ENCODE data around the gene NLRP5. TPM values are rescaled to one million over a fixed set of nuclear protein-coding genes. Genes with fewer than 3 reads are reported as not detected.
"Not testable (repeated sequence)": the region's sequence is repeated elsewhere in the genome, so short reads cannot be mapped to it uniquely, and the experiment has no call there.

NLRP5 gene
- polyA plus RNA-seq (2013, experiment 1 of 2; ENCODE audit: insufficient read length) = not detected
- polyA plus RNA-seq (2013, experiment 2 of 2; ENCODE audit: insufficient read length) = not detected

GRCh38 chr19:55986487-55986886 lies at the start of gene NLRP5:
Gene NLRP5, plus strand, starts transcription at chr19:55986775.
- no peak for DNase-seq

- DNase-seq = no peak
Measured at GRCh38 chr19:55939206-55939605, 47.4 kb upstream of the NLRP5 start.

GRCh38 chr19:55940306-55940705 lies 46.3 kb upstream of the NLRP5 start:
- DNase-seq = no peak

GRCh38 chr19:55947532-55947931 lies 39.0 kb upstream of the NLRP5 start, which contains the start of gene NLRP8:
Gene NLRP8, plus strand, starts transcription at chr19:55947832.
- no peak for DNase-seq

- DNase-seq = not testable (repeated sequence)
Measured at GRCh38 chr19:55950566-55950965, 36.0 kb upstream of the NLRP5 start.

- no peak for DNase-seq
Measured at GRCh38 chr19:55956431-55956830, 30.1 kb upstream of the NLRP5 start.

GRCh38 chr19:55958356-55958755 lies 28.2 kb upstream of the NLRP5 start:
- no peak for DNase-seq

GRCh38 chr19:55959996-55960675 lies 26.4 kb upstream of the NLRP5 start:
- no peak for DNase-seq

- no peak for DNase-seq
Measured at GRCh38 chr19:55962186-55962585, 24.4 kb upstream of the NLRP5 start.

- no peak for DNase-seq
Measured at GRCh38 chr19:55973982-55974381, 12.6 kb upstream of the NLRP5 start.

GRCh38 chr19:55980415-55980814 lies 6.2 kb upstream of the NLRP5 start:
- DNase-seq = no peak

GRCh38 chr19:55985254-55985653 lies 1.3 kb upstream of the NLRP5 start:
- DNase-seq = no peak

GRCh38 chr19:55990831-55991230 lies 4.3 kb downstream of the NLRP5 start:
- DNase-seq = no peak

GRCh38 chr19:55993492-55993891 lies 6.9 kb downstream of the NLRP5 start:
- no peak for DNase-seq

- no peak for DNase-seq
Measured at GRCh38 chr19:56014765-56015164, 28.2 kb downstream of the NLRP5 start.

GRCh38 chr19:56015756-56016155 lies 29.2 kb downstream of the NLRP5 start:
- no peak for DNase-seq

- not testable (repeated sequence) for DNase-seq
Measured at GRCh38 chr19:56019325-56019724, 32.8 kb downstream of the NLRP5 start.

- not testable (repeated sequence) for DNase-seq
Measured at GRCh38 chr19:56020355-56020975, 33.9 kb downstream of the NLRP5 start.

GRCh38 chr19:56026769-56027168 lies 40.2 kb downstream of the NLRP5 start:
- no peak for DNase-seq

GRCh38 chr19:56053596-56053995 lies 67.0 kb downstream of the NLRP5 start:
- DNase-seq = no peak

- DNase-seq = peak; percentile 39
Measured at GRCh38 chr19:56066152-56067023, 79.8 kb downstream of the NLRP5 start.

GRCh38 chr19:56069642-56070041 lies 83.1 kb downstream of the NLRP5 start:
- no peak for DNase-seq

- no peak for DNase-seq
Measured at GRCh38 chr19:56071151-56071550, 84.6 kb downstream of the NLRP5 start.
